ENCODE results near the gene CEP295NL. TPM values are rescaled to one million over a fixed set of nuclear protein-coding genes. Genes with fewer than 3 reads are reported as not detected.

CEP295NL gene
- total and polyA plus RNA-seq, 2 of the 13 experiments (the other 11 are each of a cell fraction or from before 2014, with no cell fraction given) = not detected

DNA sequence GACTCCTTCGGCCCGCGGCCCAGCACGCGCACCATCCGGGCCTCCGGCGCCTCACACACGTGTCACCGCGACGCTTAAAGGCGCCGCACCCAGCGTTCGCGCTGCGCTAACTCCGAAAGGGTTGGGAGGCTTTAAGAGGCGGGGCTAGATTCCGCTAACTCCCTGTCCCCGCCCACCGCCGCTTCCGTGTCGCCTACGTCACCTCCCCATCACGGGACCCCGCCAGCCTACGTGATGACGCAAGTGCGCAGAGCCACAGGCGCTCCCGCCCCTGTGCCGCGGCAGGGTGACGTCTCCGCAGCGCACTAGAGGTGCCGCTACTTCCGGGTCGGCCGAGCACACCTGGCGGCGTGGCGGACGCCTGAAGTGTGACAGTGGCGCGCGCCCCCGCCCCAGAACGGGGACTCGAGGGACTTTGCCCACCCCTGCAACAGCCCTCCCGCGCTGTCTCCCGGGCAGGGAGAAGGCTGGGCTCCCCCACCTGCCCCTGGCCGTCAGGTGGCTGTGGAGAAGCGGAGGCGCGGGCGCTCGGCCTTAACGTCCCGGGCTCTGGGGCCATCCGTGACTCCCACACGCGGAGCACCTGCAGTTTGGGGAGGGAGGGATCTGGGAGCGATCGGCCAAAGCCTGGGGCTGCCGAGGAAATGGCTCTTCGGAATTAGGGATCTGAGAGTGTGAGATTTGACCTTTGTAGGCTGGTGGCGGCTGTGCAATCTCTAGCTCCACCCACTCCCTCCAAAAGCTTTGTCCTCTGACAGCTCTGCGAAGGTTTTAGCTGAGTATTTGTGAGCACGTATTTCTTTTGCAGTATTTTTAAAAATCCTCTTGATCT, 62.0 kb downstream of the CEP295NL start, which contains the start of gene USP36 (continued):
- peak; percentile 94; the same call in 1 of the 2 replicates for TF ChIP-seq MZF1 (CRISPR knock-in tag; IDR thresholded peaks at IDR 0.05; ENCODE audit: borderline replicate concordance)
- TF ChIP-seq ASH2L (IDR thresholded peaks at IDR 0.05; ENCODE audit: insufficient read length, low read depth, low read length) = peak; percentile 91
- TF ChIP-seq CBX2 (IDR thresholded peaks at IDR 0.05; ENCODE audit: low read depth, low read length) = no peak
- TF ChIP-seq CBX2 (CRISPR knock-in tag; IDR thresholded peaks at IDR 0.05; ENCODE audit: low read depth) = no peak
- peak; percentile 55; the same call in 1 of the 2 replicates for TF ChIP-seq SP140L (CRISPR knock-in tag; IDR thresholded peaks at IDR 0.05; ENCODE audit: borderline replicate concordance)
- no peak for TF ChIP-seq EZH2 (conservative IDR thresholded peaks at IDR 0.05; ENCODE audit: low read depth, low read length)
- TF ChIP-seq, protein P1, sequence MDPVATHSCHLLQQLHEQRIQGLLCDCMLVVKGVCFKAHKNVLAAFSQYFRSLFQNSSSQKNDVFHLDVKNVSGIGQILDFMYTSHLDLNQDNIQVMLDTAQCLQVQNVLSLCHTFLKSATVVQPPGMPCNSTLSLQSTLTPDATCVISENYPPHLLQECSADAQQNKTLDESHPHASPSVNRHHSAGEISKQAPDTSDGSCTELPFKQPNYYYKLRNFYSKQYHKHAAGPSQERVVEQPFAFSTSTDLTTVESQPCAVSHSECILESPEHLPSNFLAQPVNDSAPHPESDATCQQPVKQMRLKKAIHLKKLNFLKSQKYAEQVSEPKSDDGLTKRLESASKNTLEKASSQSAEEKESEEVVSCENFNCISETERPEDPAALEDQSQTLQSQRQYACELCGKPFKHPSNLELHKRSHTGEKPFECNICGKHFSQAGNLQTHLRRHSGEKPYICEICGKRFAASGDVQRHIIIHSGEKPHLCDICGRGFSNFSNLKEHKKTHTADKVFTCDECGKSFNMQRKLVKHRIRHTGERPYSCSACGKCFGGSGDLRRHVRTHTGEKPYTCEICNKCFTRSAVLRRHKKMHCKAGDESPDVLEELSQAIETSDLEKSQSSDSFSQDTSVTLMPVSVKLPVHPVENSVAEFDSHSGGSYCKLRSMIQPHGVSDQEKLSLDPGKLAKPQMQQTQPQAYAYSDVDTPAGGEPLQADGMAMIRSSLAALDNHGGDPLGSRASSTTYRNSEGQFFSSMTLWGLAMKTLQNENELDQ (CRISPR knock-in tag; IDR thresholded peaks at IDR 0.05; ENCODE audit: borderline replicate concordance) = peak; percentile 91
- peak; percentile 79; the same call in 1 of the 2 replicates for TF ChIP-seq ZNF101 (CRISPR knock-in tag; IDR thresholded peaks at IDR 0.05; ENCODE audit: borderline replicate concordance, low read depth)
- TF ChIP-seq, protein P2, sequence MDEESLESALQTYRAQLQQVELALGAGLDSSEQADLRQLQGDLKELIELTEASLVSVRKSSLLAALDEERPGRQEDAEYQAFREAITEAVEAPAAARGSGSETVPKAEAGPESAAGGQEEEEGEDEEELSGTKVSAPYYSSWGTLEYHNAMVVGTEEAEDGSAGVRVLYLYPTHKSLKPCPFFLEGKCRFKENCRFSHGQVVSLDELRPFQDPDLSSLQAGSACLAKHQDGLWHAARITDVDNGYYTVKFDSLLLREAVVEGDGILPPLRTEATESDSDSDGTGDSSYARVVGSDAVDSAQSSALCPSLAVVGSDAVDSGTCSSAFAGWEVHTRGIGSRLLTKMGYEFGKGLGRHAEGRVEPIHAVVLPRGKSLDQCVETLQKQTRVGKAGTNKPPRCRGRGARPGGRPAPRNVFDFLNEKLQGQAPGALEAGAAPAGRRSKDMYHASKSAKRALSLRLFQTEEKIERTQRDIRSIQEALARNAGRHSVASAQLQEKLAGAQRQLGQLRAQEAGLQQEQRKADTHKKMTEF (CRISPR knock-in tag; IDR thresholded peaks at IDR 0.05) = peak; percentile 99
- TF ChIP-seq, protein P3, sequence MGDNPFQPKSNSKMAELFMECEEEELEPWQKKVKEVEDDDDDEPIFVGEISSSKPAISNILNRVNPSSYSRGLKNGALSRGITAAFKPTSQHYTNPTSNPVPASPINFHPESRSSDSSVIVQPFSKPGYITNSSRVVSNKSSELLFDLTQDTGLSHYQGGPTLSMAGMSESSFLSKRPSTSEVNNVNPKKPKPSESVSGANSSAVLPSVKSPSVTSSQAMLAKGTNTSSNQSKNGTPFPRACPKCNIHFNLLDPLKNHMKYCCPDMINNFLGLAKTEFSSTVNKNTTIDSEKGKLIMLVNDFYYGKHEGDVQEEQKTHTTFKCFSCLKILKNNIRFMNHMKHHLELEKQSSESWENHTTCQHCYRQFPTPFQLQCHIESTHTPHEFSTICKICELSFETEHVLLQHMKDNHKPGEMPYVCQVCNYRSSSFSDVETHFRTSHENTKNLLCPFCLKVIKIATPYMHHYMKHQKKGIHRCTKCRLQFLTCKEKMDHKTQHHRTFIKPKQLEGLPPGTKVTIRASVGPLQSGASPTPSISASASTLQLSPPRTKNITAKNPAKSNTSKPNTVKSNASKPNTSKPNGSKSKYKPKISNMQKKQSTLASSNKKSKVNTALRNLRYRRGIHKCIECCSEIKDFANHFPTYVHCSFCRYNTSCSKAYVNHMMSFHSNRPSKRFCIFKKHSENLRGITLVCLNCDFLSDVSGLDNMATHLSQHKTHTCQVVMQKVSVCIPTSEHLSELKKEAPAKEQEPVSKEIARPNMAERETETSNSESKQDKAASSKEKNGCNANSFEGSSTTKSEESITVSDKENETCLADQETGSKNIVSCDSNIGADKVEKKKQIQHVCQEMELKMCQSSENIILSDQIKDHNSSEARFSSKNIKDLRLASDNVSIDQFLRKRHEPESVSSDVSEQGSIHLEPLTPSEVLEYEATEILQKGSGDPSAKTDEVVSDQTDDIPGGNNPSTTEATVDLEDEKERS (CRISPR knock-in tag; IDR thresholded peaks at IDR 0.05) = peak; percentile 97
- peak; percentile 99 for TF ChIP-seq DMAP1 (CRISPR knock-in tag; IDR thresholded peaks at IDR 0.05)
- peak; percentile 67; the same call in 1 of the 2 replicates for TF ChIP-seq FOXJ3 (CRISPR knock-in tag; IDR thresholded peaks at IDR 0.05; ENCODE audit: borderline replicate concordance)
- TF ChIP-seq NCOA5 (CRISPR knock-in tag; IDR thresholded peaks at IDR 0.05) = no peak
- TF ChIP-seq ZNF143 (CRISPR knock-in tag; IDR thresholded peaks at IDR 0.05) = no peak
- TF ChIP-seq PHF5A (CRISPR knock-in tag; IDR thresholded peaks at IDR 0.05; ENCODE audit: low read depth, unreplicated experiment) = peak; percentile 54
- TF ChIP-seq, protein P4, sequence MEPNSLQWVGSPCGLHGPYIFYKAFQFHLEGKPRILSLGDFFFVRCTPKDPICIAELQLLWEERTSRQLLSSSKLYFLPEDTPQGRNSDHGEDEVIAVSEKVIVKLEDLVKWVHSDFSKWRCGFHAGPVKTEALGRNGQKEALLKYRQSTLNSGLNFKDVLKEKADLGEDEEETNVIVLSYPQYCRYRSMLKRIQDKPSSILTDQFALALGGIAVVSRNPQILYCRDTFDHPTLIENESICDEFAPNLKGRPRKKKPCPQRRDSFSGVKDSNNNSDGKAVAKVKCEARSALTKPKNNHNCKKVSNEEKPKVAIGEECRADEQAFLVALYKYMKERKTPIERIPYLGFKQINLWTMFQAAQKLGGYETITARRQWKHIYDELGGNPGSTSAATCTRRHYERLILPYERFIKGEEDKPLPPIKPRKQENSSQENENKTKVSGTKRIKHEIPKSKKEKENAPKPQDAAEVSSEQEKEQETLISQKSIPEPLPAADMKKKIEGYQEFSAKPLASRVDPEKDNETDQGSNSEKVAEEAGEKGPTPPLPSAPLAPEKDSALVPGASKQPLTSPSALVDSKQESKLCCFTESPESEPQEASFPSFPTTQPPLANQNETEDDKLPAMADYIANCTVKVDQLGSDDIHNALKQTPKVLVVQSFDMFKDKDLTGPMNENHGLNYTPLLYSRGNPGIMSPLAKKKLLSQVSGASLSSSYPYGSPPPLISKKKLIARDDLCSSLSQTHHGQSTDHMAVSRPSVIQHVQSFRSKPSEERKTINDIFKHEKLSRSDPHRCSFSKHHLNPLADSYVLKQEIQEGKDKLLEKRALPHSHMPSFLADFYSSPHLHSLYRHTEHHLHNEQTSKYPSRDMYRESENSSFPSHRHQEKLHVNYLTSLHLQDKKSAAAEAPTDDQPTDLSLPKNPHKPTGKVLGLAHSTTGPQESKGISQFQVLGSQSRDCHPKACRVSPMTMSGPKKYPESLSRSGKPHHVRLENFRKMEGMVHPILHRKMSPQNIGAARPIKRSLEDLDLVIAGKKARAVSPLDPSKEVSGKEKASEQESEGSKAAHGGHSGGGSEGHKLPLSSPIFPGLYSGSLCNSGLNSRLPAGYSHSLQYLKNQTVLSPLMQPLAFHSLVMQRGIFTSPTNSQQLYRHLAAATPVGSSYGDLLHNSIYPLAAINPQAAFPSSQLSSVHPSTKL (CRISPR knock-in tag; IDR thresholded peaks at IDR 0.05) = peak; percentile 86
- TF ChIP-seq HNRNPLL (IDR thresholded peaks at IDR 0.05; ENCODE audit: low read depth, low read length, poor library complexity, severe bottlenecking) = peak; percentile 99
- peak; percentile 99 for TF ChIP-seq ZNF350 (CRISPR knock-in tag; IDR thresholded peaks at IDR 0.05; ENCODE audit: borderline replicate concordance, low read depth)

Data from HepG2 (cell line).